HL-60 (cell line): ENCODE data around the gene TOR1A.

Source experiments
- CTCF ChIP-seq: IDR thresholded peaks from one replicate; pipeline ENCODE4 v1.5.1; 2011; ENCODE audit warnings: low read length, control low read depth, inconsistent platforms; ENCODE audit not compliant: insufficient read depth
- GABPA ChIP-seq: IDR thresholded peaks from 2 replicates; pipeline ENCODE4 v1.6.1; 2012; ENCODE audit warnings: low read depth

- no peak for TF ChIP-seq CTCF
- TF ChIP-seq GABPA: no peak
These were observed 14.6 kb downstream of the TOR1A start for GRCh38 chr9:129809346-129809745.
